K562 (cell line): ENCODE results near the gene HES6. TPM values are rescaled to one million over a fixed set of nuclear protein-coding genes. Genes with fewer than 3 reads are reported as not detected.

Source experiments
- ATAC-seq: fragments of 200-7000 bp; cut with Tn5 transposase; 3 replicates; pipeline ENCODE4 v1.9.1; 2020; ENCODE audit warnings: moderate library complexity
- BruUV-seq: library from RNA; stranded (reverse); fragments of 400-500 nt; replicated peaks from 2 replicates; lab custom pipeline; 2021; lab: Mats Ljungman, UMichigan
- CTCF ChIA-PET: fragments of 300-600 bp; formaldehyde crosslinking; extraction: SDS; loops from one replicate; lab custom pipeline; 2021; ENCODE audit warnings: low intra/inter-chr PET ratio; lab: Yijun Ruan, JAX
- POLR2A ChIA-PET: fragments of 300-600, 350-650 bp; sonication (Branson Sonifier 250); formaldehyde crosslinking; extraction: SDS; loops from one replicate; lab custom pipeline; 2021; ENCODE audit warnings: antibody characterized with exemption, inconsistent platforms; lab: Yijun Ruan, JAX
- DNase-seq, 4 experiments: peaks; one replicate each; pipeline versions ENCODE4 v3.0.0 to v3.0.0-alpha.2; 2011 to 2018; ENCODE audit warnings: low spot score in 3 of 4, mixed read lengths in 3 of 4; ENCODE audit errors: extremely low read depth in 1 of 4
- FAIRE-seq: peaks from 2 replicates; lab custom pipeline; 2011; peaks lifted over from hg19 to GRCh38; lab: Jason Lieb, UNC
- H2AFZ ChIP-seq: 2 replicates; pipeline ENCODE4 v1.6.0; 2011; ENCODE audit warnings: low read depth, low read length, control low read depth, inconsistent platforms
- H3K27ac ChIP-seq: fragments of 200-600 bp; 3 replicates; pipeline ENCODE4 v1.8.0; 2011; ENCODE audit warnings: low read depth, mild to moderate bottlenecking, control low read depth, inconsistent platforms, low read length, moderate library complexity, mixed read lengths; ENCODE audit errors: extremely low read depth
- H3K27me3 ChIP-seq, 2 experiments: fragments of 300-600 bp in 1 of 2; 2 replicates in 1 of 2; 3 replicates in 1 of 2; pipeline versions ENCODE4 v1.6.0 to v1.8.0; 2011; ENCODE audit warnings: inconsistent platforms in 2 of 2, low read length in 2 of 2, mild to moderate bottlenecking in 1 of 2, mixed read lengths in 1 of 2, moderate library complexity in 1 of 2; ENCODE audit not compliant: control insufficient read depth in 2 of 2, insufficient read depth in 2 of 2
- H3K36me3 ChIP-seq: fragments of 300-600 bp; 3 replicates; pipeline ENCODE4 v1.8.0; 2011; ENCODE audit warnings: mild to moderate bottlenecking, low read length, inconsistent platforms; ENCODE audit not compliant: control insufficient read depth, insufficient read depth
- H3K4me1 ChIP-seq, 2 experiments: fragments of 200-600 bp in 1 of 2; replicated peaks in 1 of 2; 2 replicates in 1 of 2; 3 replicates in 1 of 2; pipeline versions ENCODE4 v1.5.1 to v1.8.0; 2011; ENCODE audit warnings: inconsistent platforms in 2 of 2, low read length in 2 of 2, mild to moderate bottlenecking in 1 of 2, mixed read lengths in 1 of 2, moderate library complexity in 1 of 2; ENCODE audit not compliant: control insufficient read depth in 2 of 2, insufficient read depth in 2 of 2
- H3K4me2 ChIP-seq: 2 replicates; pipeline ENCODE4 v1.6.1; 2011; ENCODE audit warnings: low read length, control low read depth, inconsistent platforms, mixed read lengths; ENCODE audit not compliant: insufficient read depth
- H3K4me3 ChIP-seq: fragments of 200-600 bp; sonication (generic), shearing (Covaris generic); 2 replicates; pipeline ENCODE4 v1.5.1; 2016; ENCODE audit warnings: control low read depth, inconsistent platforms
- H3K79me2 ChIP-seq: fragments of 200-600 bp; 3 replicates; pipeline ENCODE4 v1.8.0; 2011; ENCODE audit warnings: low read length, inconsistent platforms; ENCODE audit not compliant: control insufficient read depth, insufficient read depth
- H3K9ac ChIP-seq, 2 experiments: 2 replicates each; pipeline versions ENCODE4 v1.6.0 to v1.6.1; 2011; ENCODE audit warnings: low read depth in 2 of 2, low read length in 2 of 2, control low read depth in 1 of 2, inconsistent platforms in 1 of 2, mild to moderate bottlenecking in 1 of 2, mixed read lengths in 1 of 2; ENCODE audit not compliant: insufficient read depth in 1 of 2
- H3K9me1 ChIP-seq: one replicate; pipeline ENCODE4 v1.6.0; 2011; ENCODE audit warnings: inconsistent platforms, mild to moderate bottlenecking, low read length, moderate library complexity; ENCODE audit not compliant: control insufficient read depth, insufficient read depth
- H3K9me3 ChIP-seq: replicated peaks from 2 replicates; pipeline ENCODE4 v1.5.1; 2011; ENCODE audit warnings: low read depth, low read length, inconsistent platforms; ENCODE audit not compliant: control insufficient read depth, insufficient read depth
- H4K20me1 ChIP-seq: replicated peaks from 2 replicates; pipeline ENCODE4 v1.6.1; 2011; ENCODE audit warnings: low read length, inconsistent platforms, mixed read lengths; ENCODE audit not compliant: control insufficient read depth, insufficient read depth
- ADNP ChIP-seq: fragments of 200-800 bp; sonication (Bioruptor generic); IDR thresholded peaks from 2 replicates; pipeline ENCODE4 v1.6.1; 2016; ENCODE audit warnings: missing genetic modification characterization, missing compliant biosample characterization
- AFF1 ChIP-seq, 2 experiments: fragments of 450-650 bp; IDR thresholded peaks; 2 replicates each; pipeline ENCODE4 v1.6.1; 2018; ENCODE audit warnings: mild to moderate bottlenecking in 2 of 2, low read depth in 1 of 2; ENCODE audit not compliant: partially characterized antibody in 2 of 2
- CHD2 ChIP-seq: IDR thresholded peaks from 2 replicates; pipeline ENCODE4 v1.6.1; 2011; ENCODE audit warnings: low read depth, low read length
- E2F8 ChIP-seq: fragments of 450-650 bp; IDR thresholded peaks from 2 replicates; pipeline ENCODE4 v1.7.1; 2018; ENCODE audit warnings: mild to moderate bottlenecking, low read depth; ENCODE audit not compliant: partially characterized antibody
- ELF4 ChIP-seq: fragments of 450-650 bp; formaldehyde crosslinking; IDR thresholded peaks from 2 replicates; pipeline ENCODE4 v1.4.0; 2022; ENCODE audit warnings: missing genetic modification characterization
- FOSL1 ChIP-seq: fragments of 200-800 bp; sonication (Bioruptor generic); conservative IDR thresholded peaks from 2 replicates; pipeline ENCODE4 v1.6.1; 2016; ENCODE audit warnings: missing genetic modification characterization, missing compliant biosample characterization
- FOXA1 ChIP-seq: fragments of 450-650 bp; IDR thresholded peaks from 2 replicates; pipeline ENCODE4 v1.6.1; 2016; ENCODE audit warnings: mild to moderate bottlenecking, borderline replicate concordance
- KLF1 ChIP-seq: fragments of 450-650 bp; IDR thresholded peaks from 2 replicates; pipeline ENCODE4 v1.6.1; 2016; ENCODE audit warnings: missing genetic modification characterization, missing compliant biosample characterization
- NFRKB ChIP-seq: fragments of 450-650 bp; IDR thresholded peaks from 2 replicates; pipeline ENCODE4 v1.6.1; 2016; ENCODE audit warnings: low read depth
- NFYB ChIP-seq: IDR thresholded peaks from 2 replicates; pipeline ENCODE4 v1.6.1; 2011; ENCODE audit warnings: mild to moderate bottlenecking, moderate library complexity; ENCODE audit not compliant: insufficient read length; ENCODE audit errors: extremely low read depth
- SP2 ChIP-seq: IDR thresholded peaks from 2 replicates; pipeline ENCODE4 v1.6.1; 2011; ENCODE audit warnings: mild to moderate bottlenecking, low read depth, low read length, moderate library complexity; ENCODE audit not compliant: poor library complexity, severe bottlenecking; ENCODE audit errors: extremely low read depth
- TAF1 ChIP-seq: IDR thresholded peaks from 2 replicates; pipeline ENCODE4 v1.6.1; 2011; ENCODE audit warnings: mild to moderate bottlenecking, low read length, moderate library complexity; ENCODE audit not compliant: insufficient read depth, control insufficient read depth, severe bottlenecking; ENCODE audit errors: extremely low read depth
- TEAD1 ChIP-seq, 2 experiments: fragments of 450-650 bp in 1 of 2; sonication (generic) in 1 of 2; formaldehyde crosslinking; IDR thresholded peaks; 2 replicates each; pipeline versions ENCODE4 v1.4.0 to v1.8.0; 2020 to 2022; ENCODE audit warnings: mild to moderate bottlenecking in 2 of 2, missing genetic modification reagents in 1 of 2
- TOE1 ChIP-seq, 2 experiments: fragments of 450-650 bp in 1 of 2; sonication (generic) in 1 of 2; formaldehyde crosslinking in 1 of 2; IDR thresholded peaks; 2 replicates each; pipeline versions ENCODE4 v1.7.1 to v1.8.0; 2016 to 2022; ENCODE audit warnings: borderline replicate concordance in 2 of 2, mild to moderate bottlenecking in 2 of 2, antibody characterized with exemption in 1 of 2, inconsistent platforms in 1 of 2, low read depth in 1 of 2, missing genetic modification reagents in 1 of 2, moderate library complexity in 1 of 2
- XRCC5 ChIP-seq: fragments of 200-400 bp; formaldehyde crosslinking; IDR thresholded peaks from 2 replicates; pipeline ENCODE4 v1.6.1; 2017; ENCODE audit warnings: low read depth, mild to moderate bottlenecking, low read length
- ZNF347 ChIP-seq: fragments of 450-650 bp; formaldehyde crosslinking; IDR thresholded peaks from 2 replicates; pipeline ENCODE4 v1.4.0; 2020; ENCODE audit warnings: low read depth, mild to moderate bottlenecking, moderate library complexity
- WGBS: fragments of 100-300 bp; shearing (Covaris generic); methylation state at CpG from one replicate; pipeline ENCODE4 v1.1.6; 2016; ENCODE audit warnings: low coverage, mixed read lengths; ENCODE audit not compliant: insufficient coverage; ENCODE audit errors: missing lambda C conversion rate; 5-methylcytosine and 5-hydroxymethylcytosine counted together
- in situ Hi-C: fragments of 300-500 bp; cut with MboI; formaldehyde crosslinking; loops from 4 replicates; pipeline ENCODE4 v1.15.0; 2018; ENCODE audit warnings: inconsistent platforms, mixed read lengths
- intact Hi-C: fragments of 100-400 bp; cut with micrococcal nuclease; formaldehyde crosslinking; loops from 2 replicates; pipeline ENCODE4 v1.14.2; 2022
- polyA plus RNA-seq, 8 experiments: library from polyadenylated mRNA; depleted of rRNA in 4 of 8; stranded (reverse) in 5 of 8; unstranded in 3 of 8; fragments of >200 nt; fragmentation: Nextera tagmentation in 2 of 8; fragmentation: Illumina TruSeq in 1 of 8; extraction: Ambion mirVana in 2 of 8; extraction: Trizol in 1 of 8; gene quantifications; 2 replicates each; pipeline versions ENCODE4 v1.2.1 to v1.2.3, GENCODE V29; 2011 to 2014; ENCODE audit warnings: inconsistent platforms in 1 of 8, missing spikeins in 1 of 8
- total RNA-seq, 7 experiments: library from RNA; depleted of rRNA in 6 of 7; stranded (reverse); fragments of >200 nt in 6 of 7; fragmentation: Illumina TruSeq in 2 of 7; extraction: Trizol in 2 of 7; gene quantifications; 2 replicates each; pipeline versions ENCODE4 v1.2.1 to v1.2.3, GENCODE V29; 2011 to 2021; ENCODE audit warnings: low replicate concordance in 1 of 7

HES6 gene
- total and polyA plus RNA-seq, 9 of the 15 experiments (the other 6 are each of a cell fraction or from before 2014, with no cell fraction given): 6.2 to 133 (median 29.2) TPM

DNA sequence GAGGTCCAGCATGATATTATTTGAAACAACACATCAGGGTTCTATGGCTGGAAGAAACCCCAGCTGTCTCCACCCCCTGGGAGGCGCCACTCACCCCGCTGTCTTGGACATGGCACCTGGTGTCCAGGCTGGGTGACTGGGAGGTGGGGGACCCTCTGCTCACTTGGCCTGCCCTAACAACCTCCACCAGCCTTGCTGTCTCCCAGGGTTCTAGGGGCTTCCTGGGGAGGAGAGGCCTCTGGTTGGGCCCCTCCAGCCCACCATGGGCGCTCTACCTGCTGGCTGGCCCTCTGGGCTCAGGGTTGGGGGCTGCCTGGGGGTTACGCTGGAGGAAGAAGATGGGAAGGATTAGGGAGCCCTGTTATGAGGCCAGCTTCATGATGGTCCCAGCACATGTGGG is 32.3 kb upstream of the HES6 start:
- Histone ChIP-seq H4K20me1 (no peaks in the 10 kb centered on the region), H3K4me2 (no peak overlapping the region), H3K79me2 (no peaks in the 10 kb centered on the region), H3K27me3 (no peaks in the 10 kb centered on the region), H3K4me1 (no peaks in the 10 kb centered on the region; a peak in 1 of 5 replicates), H3K27ac (no peak overlapping the region), H3K9me3 (no peaks in the 10 kb centered on the region), H3K36me3 (peaks cover 54% of the 10 kb centered on the region; the same call in 1 of the 3 replicates), H3K9ac (no peak overlapping the region), H3K9me1 (no peaks in the 10 kb centered on the region), H3K4me3 (no peak overlapping the region), H2AFZ (no peak overlapping the region)
- WGBS: 88% methylated on average over 2 of the region's 4 CpGs
- intact Hi-C loops: no loop called here
- no peak for DNase-seq
- no peak for FAIRE-seq
- ATAC-seq: no peak
- POLR2A ChIA-PET: interaction anchor here (1.6 kb wide), 1 partner anchor 19 kb away, joined by 7 read pairs; no protein-coding TSS in a partner anchor
- in situ Hi-C loops: loop anchor here (25.0 kb wide), 1 partner anchor 410 kb away; the partner anchor contains the start of gene RAMP1
- CTCF ChIA-PET: no interaction called here
- no TSS peak for BruUV-seq
- no peak for TF ChIP-seq SP2
- TF ChIP-seq KLF1 (tag): no peak
- TF ChIP-seq ELF4 (CRISPR knock-in tag): no peak
- TF ChIP-seq TEAD1 (CRISPR knock-in tag; IDR thresholded peaks at IDR 0.05): no peak
- TF ChIP-seq E2F8: no peak
- TF ChIP-seq NFRKB: no peak
- TF ChIP-seq FOSL1: no peak
- TF ChIP-seq XRCC5: no peak
- TF ChIP-seq ZNF347 (CRISPR knock-in tag): no peak
- TF ChIP-seq TAF1: no peak
- no peak for TF ChIP-seq CHD2
- no peak for TF ChIP-seq NFYB
- TF ChIP-seq TOE1 (IDR thresholded peaks at IDR 0.05; ENCODE audit: borderline replicate concordance): no peak
- TF ChIP-seq TOE1 (CRISPR knock-in tag; IDR thresholded peaks at IDR 0.05; ENCODE audit: borderline replicate concordance, low read depth): no peak
- TF ChIP-seq ADNP (tag): no peak
- TF ChIP-seq FOXA1: no peak
- TF ChIP-seq AFF1 (IDR thresholded peaks at IDR 0.05; ENCODE audit: low read depth in 1 of 2, partially characterized antibody in 2 of 2): no peak
